ENCODE measurements around the gene ZNF513.

GRCh38 chr2:27353762-27354596 is 26.6 kb downstream of the ZNF513 start:
- TF ChIP-seq CTCF (IDR thresholded peaks at IDR 0.05) (no peak), POLR2A (IDR thresholded peaks at IDR 0.05) (no peak), POLR2AphosphoS5 (IDR thresholded peaks at IDR 0.05) (no peak)
